ENCODE data around the gene MSANTD2.

Gene MSANTD2

GRCh38 chr11:124807660-124808270 lies 7.6 kb upstream of the MSANTD2 start:
- H3F3A ChIP-seq (ENCODE audit: insufficient read depth): no peaks in the 10 kb centered on the region
- no peak overlapping the region for H3K4me3 ChIP-seq (ENCODE audit: insufficient read depth, low read length, poor library complexity, severe bottlenecking)
- no peaks in the 10 kb centered on the region for H3K9me2 ChIP-seq (replicated peaks; ENCODE audit: insufficient read depth, low read length)
- no peak for TF ChIP-seq CTCF (IDR thresholded peaks at IDR 0.05; ENCODE audit: insufficient read depth, low read length, poor library complexity, severe bottlenecking)
- TF ChIP-seq EZH2phosphoT487 (conservative IDR thresholded peaks at IDR 0.05; ENCODE audit: low read length): no peak
- H3K27me3 ChIP-seq (ENCODE audit: low read length): no peaks in the 10 kb centered on the region
- H4K20me1 ChIP-seq (ENCODE audit: low read depth, low read length): no peaks in the 10 kb centered on the region
- H3K79me2 ChIP-seq (ENCODE audit: insufficient read depth, low read length): no peaks in the 10 kb centered on the region
- no peaks in the 10 kb centered on the region for H3K36me3 ChIP-seq (ENCODE audit: low read length)
- no peak overlapping the region for H3K27ac ChIP-seq (ENCODE audit: low read depth, low read length)
- no peak overlapping the region for H3K9ac ChIP-seq (ENCODE audit: low read length)
- H3K9me3 ChIP-seq (ENCODE audit: insufficient read depth, low read length): no peaks in the 10 kb centered on the region
- no peak overlapping the region for H3K4me2 ChIP-seq (ENCODE audit: low read depth, low read length, poor library complexity, severe bottlenecking)
- H2AFZ ChIP-seq (ENCODE audit: low read depth, low read length, severe bottlenecking): no peak overlapping the region

- no peak overlapping the region for H3K9ac ChIP-seq (ENCODE audit: low read length)
- no peaks in the 10 kb centered on the region for H3K9me3 ChIP-seq (ENCODE audit: insufficient read depth, low read length)
- H3K79me2 ChIP-seq (ENCODE audit: insufficient read depth, low read length): no peaks in the 10 kb centered on the region
- H3K4me3 ChIP-seq (ENCODE audit: insufficient read depth, low read length, poor library complexity, severe bottlenecking): no peak overlapping the region
- TF ChIP-seq CTCF (IDR thresholded peaks at IDR 0.05; ENCODE audit: insufficient read depth, low read length, poor library complexity, severe bottlenecking): no peak
- TF ChIP-seq EZH2phosphoT487 (conservative IDR thresholded peaks at IDR 0.05; ENCODE audit: low read length): no peak
- no peak overlapping the region for H3K27ac ChIP-seq (ENCODE audit: low read depth, low read length)
- H3F3A ChIP-seq (ENCODE audit: insufficient read depth): no peaks in the 10 kb centered on the region
- H3K9me2 ChIP-seq (replicated peaks; ENCODE audit: insufficient read depth, low read length): no peaks in the 10 kb centered on the region
- no peaks in the 10 kb centered on the region for H3K36me3 ChIP-seq (ENCODE audit: low read length)
- no peaks in the 10 kb centered on the region for H3K27me3 ChIP-seq (ENCODE audit: low read length)
- H3K4me2 ChIP-seq (ENCODE audit: low read depth, low read length, poor library complexity, severe bottlenecking): no peak overlapping the region
- H4K20me1 ChIP-seq (ENCODE audit: low read depth, low read length): no peaks in the 10 kb centered on the region
- H2AFZ ChIP-seq (ENCODE audit: low read depth, low read length, severe bottlenecking): no peak overlapping the region
Measured at GRCh38 chr11:124807201-124807600, 7.0 kb upstream of the MSANTD2 start.

GRCh38 chr11:124804884-124805283 lies 4.7 kb upstream of the MSANTD2 start:
- Histone ChIP-seq H3K27ac (ENCODE audit: low read depth, low read length) (no peak overlapping the region), H2AFZ (ENCODE audit: low read depth, low read length, severe bottlenecking) (no peak overlapping the region), H3K4me3 (ENCODE audit: insufficient read depth, low read length, poor library complexity, severe bottlenecking) (no peak overlapping the region), H3F3A (ENCODE audit: insufficient read depth) (no peaks in the 10 kb centered on the region), H3K27me3 (ENCODE audit: low read length) (no peaks in the 10 kb centered on the region), H3K9me2 (replicated peaks; ENCODE audit: insufficient read depth, low read length) (no peaks in the 10 kb centered on the region), H3K9ac (ENCODE audit: low read length) (no peak overlapping the region), H3K4me2 (ENCODE audit: low read depth, low read length, poor library complexity, severe bottlenecking) (no peak overlapping the region), H3K79me2 (ENCODE audit: insufficient read depth, low read length) (no peaks in the 10 kb centered on the region), H3K9me3 (ENCODE audit: insufficient read depth, low read length) (no peaks in the 10 kb centered on the region), H4K20me1 (ENCODE audit: low read depth, low read length) (no peaks in the 10 kb centered on the region), H3K36me3 (ENCODE audit: low read length) (no peaks in the 10 kb centered on the region)
- no peak for TF ChIP-seq EZH2phosphoT487 (conservative IDR thresholded peaks at IDR 0.05; ENCODE audit: low read length)
- TF ChIP-seq CTCF (IDR thresholded peaks at IDR 0.05; ENCODE audit: insufficient read depth, low read length, poor library complexity, severe bottlenecking): no peak
